Keratinocyte (primary cell): ENCODE measurements around the gene MGP.

Experiments used
- CTCF ChIP-seq, 3 experiments: IDR thresholded peaks in 1 of 3; conservative IDR thresholded peaks in 1 of 3; optimal IDR thresholded peaks in 1 of 3; 2 replicates in 2 of 3; 3 replicates in 1 of 3; pipeline versions ENCODE3 to v1.5.1; 2011; ENCODE audit warnings: low read length in 3 of 3, mild to moderate bottlenecking in 3 of 3, moderate library complexity in 2 of 3, control low read depth in 1 of 3, inconsistent platforms in 1 of 3; ENCODE audit not compliant: insufficient read depth in 2 of 3; ENCODE audit errors: extremely low read depth in 1 of 3
- EZH2 ChIP-seq: IDR thresholded peaks from one replicate; pipeline ENCODE4 v1.6.1; 2012; ENCODE audit warnings: inconsistent platforms, mild to moderate bottlenecking, low read length, moderate library complexity

- TF ChIP-seq CTCF (optimal IDR thresholded peaks at IDR 0.05 in 1 of 3, IDR thresholded peaks at IDR 0.05 in 1 of 3, conservative IDR thresholded peaks at IDR 0.05 in 1 of 3; ENCODE audit: extremely low read depth in 1 of 3, insufficient read depth in 2 of 3, low read length in 3 of 3) (no peak), EZH2 (no peak)
Measured at GRCh38 chr12:14904854-14905253, 19.2 kb upstream of the MGP start.
